PFSK-1 (cell line): ENCODE data around the gene NEMP1.

Source experiments
- POLR2AphosphoS5 ChIP-seq: IDR thresholded peaks from 2 replicates; pipeline ENCODE4 v1.6.1; 2012; ENCODE audit warnings: low read depth, mild to moderate bottlenecking, control low read depth, low read length, moderate library complexity
- REST ChIP-seq, 2 experiments: IDR thresholded peaks; 2 replicates each; pipeline versions ENCODE4 v1.6.1 to v1.8.0; 2011 to 2012; ENCODE audit warnings: low read depth in 2 of 2, low read length in 2 of 2, control low read depth in 1 of 2, inconsistent platforms in 1 of 2, mild to moderate bottlenecking in 1 of 2, moderate library complexity in 1 of 2; ENCODE audit not compliant: insufficient read depth in 1 of 2
- SIN3A ChIP-seq: IDR thresholded peaks from 2 replicates; pipeline ENCODE4 v1.6.1; 2012; ENCODE audit warnings: mild to moderate bottlenecking, low read length, moderate library complexity, borderline replicate concordance; ENCODE audit not compliant: insufficient read depth
- TAF1 ChIP-seq: IDR thresholded peaks from 2 replicates; pipeline ENCODE4 v1.6.1; 2012; ENCODE audit warnings: low read length, control low read depth, borderline replicate concordance; ENCODE audit not compliant: insufficient read depth

- TF ChIP-seq TAF1: no peak
- TF ChIP-seq POLR2AphosphoS5: no peak
- TF ChIP-seq SIN3A: no peak
- TF ChIP-seq REST (IDR thresholded peaks at IDR 0.05; ENCODE audit: insufficient read depth in 1 of 2, low read depth in 2 of 2, low read length in 2 of 2): no peak
Measured at GRCh38 chr12:57112492-57113294, 34.1 kb upstream of the NEMP1 start.
